ENCODE data around the gene ABLIM1. TPM values are rescaled to one million over a fixed set of nuclear protein-coding genes. Genes with fewer than 3 reads are reported as not detected.

Gene ABLIM1
- total RNA-seq, 1 donor from 2014 or later = 39.8 TPM

GRCh38 chr10:114547056-114547455 is 111.0 kb downstream of the ABLIM1 start:
- no peaks in the 10 kb centered on the region for H3K27me3 ChIP-seq
- no peaks in the 10 kb centered on the region for H3F3A ChIP-seq (ENCODE audit: low read depth)
- no peak overlapping the region for H3K4me2 ChIP-seq
- peaks cover 4% of the 10 kb centered on the region for H3K4me1 ChIP-seq
- no peaks in the 10 kb centered on the region for H3K79me2 ChIP-seq (ENCODE audit: low read depth)
- H3K4me3 ChIP-seq = no peak overlapping the region
- Mint-ChIP-seq H3K36me3 (peaks cover 2% of the 10 kb centered on the region), H3K27me3 (ENCODE audit: insufficient read depth, low read depth) (no peaks in the 10 kb centered on the region), H3K27ac (no peak overlapping the region), H3K4me1 (peaks cover 5% of the 10 kb centered on the region), H3K9me3 (peaks cover under 1% of the 10 kb centered on the region), H3K4me3 (no peak overlapping the region)
- no peak overlapping the region for H3K9ac ChIP-seq
- H3K27ac ChIP-seq = no peak overlapping the region
- DNase-seq (ENCODE audit: low spot score) = no peak
- TF ChIP-seq EZH2 (IDR thresholded peaks at IDR 0.05) (no peak), EZH2phosphoT487 (IDR thresholded peaks at IDR 0.05) (no peak), CTCF (IDR thresholded peaks at IDR 0.05) (no peak)
- H3K36me3 ChIP-seq = no peaks in the 10 kb centered on the region
- no peaks in the 10 kb centered on the region for H4K20me1 ChIP-seq (ENCODE audit: low read depth)
- H3K9me3 ChIP-seq (ENCODE audit: low read depth) = no peaks in the 10 kb centered on the region
- H2AFZ ChIP-seq (replicated peaks) = no peak overlapping the region

- no peak overlapping the region for H3K4me2 ChIP-seq
These were observed 112.3 kb downstream of the ABLIM1 start for GRCh38 chr10:114545819-114546218.

GRCh38 chr10:114545071-114545470 is 113.0 kb downstream of the ABLIM1 start:
- DNase-seq (ENCODE audit: low spot score) = no peak
- no peaks in the 10 kb centered on the region for H3F3A ChIP-seq (ENCODE audit: low read depth)
- H3K9ac ChIP-seq = no peak overlapping the region
- Mint-ChIP-seq H3K4me3 (no peak overlapping the region), H3K36me3 (peaks cover 2% of the 10 kb centered on the region), H3K9me3 (peaks cover 4% of the 10 kb centered on the region), H3K27ac (no peak overlapping the region), H3K4me1 (peaks cover 5% of the 10 kb centered on the region), H3K27me3 (ENCODE audit: insufficient read depth, low read depth) (no peaks in the 10 kb centered on the region)
- no peak overlapping the region for H3K4me3 ChIP-seq
- no peaks in the 10 kb centered on the region for H3K79me2 ChIP-seq (ENCODE audit: low read depth)
- H3K9me3 ChIP-seq (ENCODE audit: low read depth) = no peaks in the 10 kb centered on the region
- H3K4me1 ChIP-seq = peaks cover 8% of the 10 kb centered on the region
- no peak for TF ChIP-seq EZH2 (IDR thresholded peaks at IDR 0.05)
- TF ChIP-seq CTCF (IDR thresholded peaks at IDR 0.05) = no peak
- no peak for TF ChIP-seq EZH2phosphoT487 (IDR thresholded peaks at IDR 0.05)
- no peaks in the 10 kb centered on the region for H4K20me1 ChIP-seq (ENCODE audit: low read depth)
- H3K4me2 ChIP-seq = no peak overlapping the region
- no peaks in the 10 kb centered on the region for H3K27me3 ChIP-seq
- H3K27ac ChIP-seq = no peak overlapping the region
- no peak overlapping the region for H2AFZ ChIP-seq (replicated peaks)
- H3K36me3 ChIP-seq = no peaks in the 10 kb centered on the region

More at GRCh38 chr10:114545819-114546218, 112.3 kb downstream of the ABLIM1 start:
- no peak overlapping the region for H3K4me3 Mint-ChIP-seq
- TF ChIP-seq EZH2phosphoT487 (IDR thresholded peaks at IDR 0.05) (no peak), CTCF (IDR thresholded peaks at IDR 0.05) (no peak), EZH2 (IDR thresholded peaks at IDR 0.05) (no peak)
- Histone ChIP-seq H3K36me3 (no peaks in the 10 kb centered on the region), H3K9ac (no peak overlapping the region), H3K9me3 (ENCODE audit: low read depth) (no peaks in the 10 kb centered on the region), H3F3A (ENCODE audit: low read depth) (no peaks in the 10 kb centered on the region), H4K20me1 (ENCODE audit: low read depth) (no peaks in the 10 kb centered on the region), H3K27ac (no peak overlapping the region), H3K27me3 (no peaks in the 10 kb centered on the region), H3K4me1 (peaks cover 4% of the 10 kb centered on the region), H2AFZ (replicated peaks) (no peak overlapping the region), H3K79me2 (ENCODE audit: low read depth) (no peaks in the 10 kb centered on the region), H3K4me3 (no peak overlapping the region)
- H3K27ac Mint-ChIP-seq = no peak overlapping the region
- H3K36me3 Mint-ChIP-seq = peaks cover 2% of the 10 kb centered on the region
- DNase-seq (ENCODE audit: low spot score) = no peak
- H3K27me3 Mint-ChIP-seq (ENCODE audit: insufficient read depth, low read depth) = no peaks in the 10 kb centered on the region
- H3K4me1 Mint-ChIP-seq = peaks cover 5% of the 10 kb centered on the region
- H3K9me3 Mint-ChIP-seq = peaks cover 4% of the 10 kb centered on the region

Data from neural progenitor cell (in vitro differentiated cells).